A673 (cell line): ENCODE data around the gene KCND3.

Experiments
- CTCF ChIP-seq: fragments of 300-800, 200-600 bp; sonication (generic); conservative IDR thresholded peaks from 2 replicates; pipeline ENCODE4 v1.5.1; 2017; ENCODE audit warnings: low read depth, mild to moderate bottlenecking, antibody characterized with exemption, low read length, moderate library complexity, mixed read lengths
- EZH2 ChIP-seq: fragments of 200-600 bp; sonication (generic); IDR thresholded peaks from 2 replicates; pipeline ENCODE4 v1.6.1; 2017; ENCODE audit warnings: borderline replicate concordance, low read depth, mild to moderate bottlenecking, mixed read lengths, antibody characterized with exemption, low read length; ENCODE audit not compliant: poor library complexity, severe bottlenecking

GRCh38 chr1:111755331-111756123 lies 233.9 kb downstream of the KCND3 start, which contains the start of gene DDX20:
- peak; percentile 83 for TF ChIP-seq CTCF
- TF ChIP-seq EZH2 = no peak
